ENCODE results near the gene REV3L.

REV3L gene

DNA sequence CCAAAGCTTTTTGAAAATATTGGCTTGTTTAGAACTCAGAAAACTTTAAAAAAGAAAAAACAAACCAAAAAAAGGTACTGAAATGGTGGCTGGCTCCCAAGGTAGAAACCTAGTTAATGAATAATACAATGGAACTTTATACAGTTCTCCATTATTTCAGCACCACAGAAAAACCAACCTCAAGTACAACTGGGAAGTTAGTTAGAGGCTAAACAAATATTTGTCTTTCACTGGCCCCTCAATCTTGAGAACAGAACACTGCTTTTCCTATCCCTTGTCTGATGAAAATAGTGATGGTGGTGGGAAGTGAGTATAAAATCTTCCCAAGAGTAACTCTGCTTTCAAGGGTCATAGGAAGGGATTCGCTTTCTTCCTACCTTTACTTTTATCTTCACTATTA is 126.5 kb downstream of the REV3L start:
- Histone ChIP-seq H3K4me3 (no peak overlapping the region), H3K27ac (no peak overlapping the region), H3K36me3 (ENCODE audit: insufficient read depth, low read length) (peaks cover 18% of the 10 kb centered on the region), H3K9ac (ENCODE audit: insufficient read length) (no peak overlapping the region), H3K9me3 (ENCODE audit: low read depth, low read length) (no peaks in the 10 kb centered on the region)
- no peak for TF ChIP-seq EZH2 (IDR thresholded peaks at IDR 0.05)
- no peak for TF ChIP-seq POLR2AphosphoS5 (IDR thresholded peaks at IDR 0.05; ENCODE audit: borderline replicate concordance, low read depth, low read length)
- TF ChIP-seq FOXP2 (optimal IDR thresholded peaks at IDR 0.05; ENCODE audit: control extremely low read depth, extremely low read length, insufficient read depth): no peak
- DNase-seq (ENCODE audit: low read depth, low spot score): no peak

DNA sequence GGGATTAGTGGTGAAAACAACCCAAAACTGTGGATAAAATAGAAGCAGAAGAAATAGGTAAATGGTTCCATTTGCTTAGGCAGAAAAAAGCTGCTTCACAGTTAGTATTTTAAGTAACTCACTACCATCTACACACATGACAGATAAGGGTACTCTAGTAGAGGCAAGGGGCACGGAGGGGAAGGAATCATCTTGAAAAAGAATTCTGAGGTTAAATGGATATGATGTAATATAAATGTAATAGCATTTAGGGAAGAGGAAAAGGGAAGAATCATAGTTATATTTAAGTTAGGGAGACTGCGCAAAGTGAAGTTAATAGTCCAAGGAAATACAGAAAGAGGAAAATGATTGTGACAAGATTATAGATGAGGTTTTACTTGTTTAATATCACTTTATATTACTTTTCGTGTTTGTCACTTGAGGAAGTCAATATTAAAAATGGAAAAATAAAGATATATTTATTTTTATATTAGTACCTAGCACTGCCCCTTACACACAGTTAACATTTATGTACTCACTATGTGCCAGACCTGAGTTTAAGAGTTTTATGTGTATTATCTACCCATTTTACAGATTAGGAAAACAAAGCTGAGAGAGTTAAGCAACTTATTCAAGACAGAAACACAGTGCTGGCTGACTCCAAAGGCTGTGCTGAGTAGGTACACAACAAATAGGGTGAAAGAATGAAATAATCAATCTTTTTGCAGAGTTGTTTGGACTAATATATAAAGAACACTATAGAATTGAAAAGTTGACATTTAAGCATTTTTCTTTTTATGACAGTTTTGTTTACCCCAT is 128.1 kb downstream of the REV3L start:
- Histone ChIP-seq H3K4me3 (no peak overlapping the region), H3K27ac (no peak overlapping the region), H3K9me3 (ENCODE audit: low read depth, low read length) (no peaks in the 10 kb centered on the region), H3K9ac (ENCODE audit: insufficient read length) (no peak overlapping the region), H3K36me3 (ENCODE audit: insufficient read depth, low read length) (peaks cover 20% of the 10 kb centered on the region)
- TF ChIP-seq FOXP2 (optimal IDR thresholded peaks at IDR 0.05; ENCODE audit: control extremely low read depth, extremely low read length, insufficient read depth): no peak
- TF ChIP-seq EZH2 (IDR thresholded peaks at IDR 0.05): no peak
- no peak for TF ChIP-seq POLR2AphosphoS5 (IDR thresholded peaks at IDR 0.05; ENCODE audit: borderline replicate concordance, low read depth, low read length)
- DNase-seq (ENCODE audit: low read depth, low spot score): no peak

DNA sequence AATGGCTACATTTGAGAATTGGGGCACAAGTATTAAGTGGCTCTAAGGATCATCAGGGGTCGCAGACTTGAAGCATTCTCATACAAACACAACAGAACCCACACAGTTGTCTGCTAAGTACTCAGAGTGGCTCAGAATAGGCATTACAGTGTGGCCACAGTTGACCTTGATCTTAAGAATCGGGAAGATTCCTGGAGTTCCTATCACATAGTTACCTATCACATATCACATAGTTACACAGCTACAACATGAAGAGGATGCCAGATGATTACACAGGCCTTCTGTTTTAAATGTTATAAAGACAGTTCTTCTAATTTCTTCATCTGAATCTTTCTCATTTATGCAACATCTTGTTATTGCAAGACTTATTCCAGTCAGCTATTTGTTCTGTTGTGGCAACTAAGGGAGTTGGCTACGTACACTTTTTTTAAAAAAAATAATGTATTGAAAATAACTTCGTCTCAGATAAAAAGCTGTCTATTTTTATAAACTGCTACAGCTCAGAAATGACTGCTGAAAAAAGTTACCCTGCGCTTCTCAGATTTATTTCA is 129.0 kb downstream of the REV3L start:
- Histone ChIP-seq H3K9me3 (ENCODE audit: low read depth, low read length) (no peaks in the 10 kb centered on the region), H3K4me3 (no peak overlapping the region), H3K27ac (no peak overlapping the region), H3K9ac (ENCODE audit: insufficient read length) (no peak overlapping the region), H3K36me3 (ENCODE audit: insufficient read depth, low read length) (peaks cover 20% of the 10 kb centered on the region)
- no peak for DNase-seq (ENCODE audit: low read depth, low spot score)
- TF ChIP-seq EZH2 (IDR thresholded peaks at IDR 0.05): no peak
- no peak for TF ChIP-seq POLR2AphosphoS5 (IDR thresholded peaks at IDR 0.05; ENCODE audit: borderline replicate concordance, low read depth, low read length)
- no peak for TF ChIP-seq FOXP2 (optimal IDR thresholded peaks at IDR 0.05; ENCODE audit: control extremely low read depth, extremely low read length, insufficient read depth)

GRCh38 chr6:111347589-111347988 is 135.4 kb downstream of the REV3L start:
- H3K27ac ChIP-seq: no peak overlapping the region
- no peak for DNase-seq (ENCODE audit: low read depth, low spot score)
- no peak for TF ChIP-seq FOXP2 (optimal IDR thresholded peaks at IDR 0.05; ENCODE audit: control extremely low read depth, extremely low read length, insufficient read depth)
- TF ChIP-seq POLR2AphosphoS5 (IDR thresholded peaks at IDR 0.05; ENCODE audit: borderline replicate concordance, low read depth, low read length): no peak
- no peak for TF ChIP-seq EZH2 (IDR thresholded peaks at IDR 0.05)
- H3K9ac ChIP-seq (ENCODE audit: insufficient read length): no peak overlapping the region
- peaks cover 11% of the 10 kb centered on the region for H3K36me3 ChIP-seq (ENCODE audit: insufficient read depth, low read length)
- H3K4me3 ChIP-seq: no peak overlapping the region
- no peaks in the 10 kb centered on the region for H3K9me3 ChIP-seq (ENCODE audit: low read depth, low read length)

DNA sequence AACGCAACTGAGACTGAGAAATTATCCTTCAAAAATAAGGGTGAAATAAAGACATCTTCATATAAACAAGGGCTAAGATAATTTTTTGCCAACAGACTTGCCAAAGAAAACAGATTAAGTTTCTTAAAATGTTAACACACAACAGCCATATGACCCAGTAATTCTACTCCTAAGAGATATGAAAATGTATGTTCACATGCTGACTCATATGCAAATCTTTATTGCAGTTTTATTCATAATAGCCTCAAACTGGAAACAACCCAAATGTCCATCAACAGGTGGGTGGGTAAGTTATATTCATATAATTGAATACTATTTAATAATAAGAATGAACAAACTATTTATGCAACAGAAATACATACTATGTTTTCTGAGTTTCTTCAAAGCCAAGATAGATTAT is 140.1 kb downstream of the REV3L start:
- H3K36me3 ChIP-seq (ENCODE audit: insufficient read depth, low read length): peaks cover 13% of the 10 kb centered on the region
- no peaks in the 10 kb centered on the region for H3K9me3 ChIP-seq (ENCODE audit: low read depth, low read length)
- no peak for TF ChIP-seq FOXP2 (optimal IDR thresholded peaks at IDR 0.05; ENCODE audit: control extremely low read depth, extremely low read length, insufficient read depth)
- TF ChIP-seq POLR2AphosphoS5 (IDR thresholded peaks at IDR 0.05; ENCODE audit: borderline replicate concordance, low read depth, low read length): no peak
- no peak for TF ChIP-seq EZH2 (IDR thresholded peaks at IDR 0.05)
- H3K9ac ChIP-seq (ENCODE audit: insufficient read length): no peak overlapping the region
- H3K27ac ChIP-seq: 0 out of 2 replicates have a peak overlapping the region, but pooled peaks have one; percentile 25
- H3K4me3 ChIP-seq: no peak overlapping the region
- no peak for DNase-seq (ENCODE audit: low read depth, low spot score)

DNA sequence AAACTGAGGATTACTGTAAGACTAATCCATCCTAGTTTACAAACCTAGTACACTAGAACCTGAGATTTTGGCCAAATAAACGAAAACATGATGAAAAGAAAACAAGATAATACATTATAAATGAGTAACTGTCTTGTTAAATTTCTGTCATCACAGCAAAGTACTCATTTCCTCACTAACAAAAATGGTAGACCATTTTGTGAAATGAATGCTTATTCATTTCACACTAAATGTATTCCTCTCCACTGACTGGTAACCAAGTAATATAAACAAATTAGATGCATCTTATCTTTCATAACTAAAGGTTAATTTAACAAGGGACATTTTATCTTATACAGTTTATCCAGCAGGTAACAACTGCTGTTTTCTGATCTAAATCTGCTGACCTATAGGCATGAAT is 143.7 kb downstream of the REV3L start:
- DNase-seq (ENCODE audit: low read depth, low spot score): no peak
- Histone ChIP-seq H3K4me3 (no peak overlapping the region), H3K9ac (ENCODE audit: insufficient read length) (no peak overlapping the region), H3K27ac (no peak overlapping the region), H3K9me3 (ENCODE audit: low read depth, low read length) (no peaks in the 10 kb centered on the region), H3K36me3 (ENCODE audit: insufficient read depth, low read length) (peaks cover 10% of the 10 kb centered on the region)
- TF ChIP-seq EZH2 (IDR thresholded peaks at IDR 0.05): no peak
- TF ChIP-seq FOXP2 (optimal IDR thresholded peaks at IDR 0.05; ENCODE audit: control extremely low read depth, extremely low read length, insufficient read depth): no peak
- no peak for TF ChIP-seq POLR2AphosphoS5 (IDR thresholded peaks at IDR 0.05; ENCODE audit: borderline replicate concordance, low read depth, low read length)

GRCh38 chr6:111338843-111339242 is 144.2 kb downstream of the REV3L start:
- Histone ChIP-seq H3K27ac (no peak overlapping the region), H3K9ac (ENCODE audit: insufficient read length) (no peak overlapping the region), H3K4me3 (no peak overlapping the region), H3K9me3 (ENCODE audit: low read depth, low read length) (no peaks in the 10 kb centered on the region), H3K36me3 (ENCODE audit: insufficient read depth, low read length) (peaks cover 7% of the 10 kb centered on the region; the same call in 1 of the 2 replicates)
- TF ChIP-seq FOXP2 (optimal IDR thresholded peaks at IDR 0.05; ENCODE audit: control extremely low read depth, extremely low read length, insufficient read depth) (no peak), POLR2AphosphoS5 (IDR thresholded peaks at IDR 0.05; ENCODE audit: borderline replicate concordance, low read depth, low read length) (no peak), EZH2 (IDR thresholded peaks at IDR 0.05) (no peak)
- DNase-seq (ENCODE audit: low read depth, low spot score): no peak

DNA sequence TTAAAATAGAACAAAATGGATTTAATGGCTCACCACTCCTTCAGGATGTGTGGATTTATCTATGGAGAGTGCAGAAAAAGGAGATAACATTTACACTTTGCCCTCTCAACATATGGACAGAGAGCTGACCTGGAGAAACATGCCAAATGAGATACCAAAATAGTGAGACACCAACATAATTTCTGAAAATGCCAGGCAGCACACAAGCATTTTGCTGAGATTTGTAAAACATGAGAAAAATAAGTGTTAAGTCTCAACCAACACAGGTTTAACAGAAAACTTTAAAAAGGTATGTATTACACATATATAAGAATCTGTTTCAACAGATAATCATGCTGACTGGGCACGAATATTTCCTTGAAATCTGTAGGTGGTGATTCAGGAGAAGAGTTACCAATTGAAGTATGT is 145.2 kb downstream of the REV3L start:
- H3K4me3 ChIP-seq: no peak overlapping the region
- H3K9ac ChIP-seq (ENCODE audit: insufficient read length): no peak overlapping the region
- no peak for TF ChIP-seq POLR2AphosphoS5 (IDR thresholded peaks at IDR 0.05; ENCODE audit: borderline replicate concordance, low read depth, low read length)
- TF ChIP-seq FOXP2 (optimal IDR thresholded peaks at IDR 0.05; ENCODE audit: control extremely low read depth, extremely low read length, insufficient read depth): no peak
- TF ChIP-seq EZH2 (IDR thresholded peaks at IDR 0.05): no peak
- no peaks in the 10 kb centered on the region for H3K9me3 ChIP-seq (ENCODE audit: low read depth, low read length)
- H3K36me3 ChIP-seq (ENCODE audit: insufficient read depth, low read length): peaks cover 9% of the 10 kb centered on the region; the same call in 1 of the 2 replicates
- no peak for DNase-seq (ENCODE audit: low read depth, low spot score)
- no peak overlapping the region for H3K27ac ChIP-seq

Measured in SK-N-MC (cell line).